ENCODE results near the gene GLDC. TPM values are rescaled to one million over a fixed set of nuclear protein-coding genes. Genes with fewer than 3 reads are reported as not detected.

The GLDC gene
- total RNA-seq, 1 experiment from 2014 or later, result 145 TPM

DNA sequence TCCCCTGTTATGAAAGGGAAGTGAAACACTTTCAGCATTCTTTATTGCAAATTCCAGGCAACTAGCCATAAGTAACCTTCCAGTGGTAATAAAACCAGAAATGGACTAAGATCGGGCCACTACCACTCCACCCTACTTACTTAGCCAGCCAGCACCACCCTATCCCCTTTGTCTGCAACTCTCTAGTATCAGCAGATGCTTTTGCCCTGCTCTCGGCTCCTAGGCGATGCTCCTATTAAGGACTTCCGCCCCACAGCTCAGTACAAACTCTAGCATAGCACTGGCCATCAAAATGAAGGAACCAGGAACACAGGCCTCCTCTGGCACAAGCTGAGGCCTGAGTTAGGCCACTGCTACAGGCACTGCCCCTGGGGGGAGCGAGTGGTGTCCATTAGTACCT lies 81.2 kb downstream of the GLDC start (continued):
- TF ChIP-seq, protein P1, sequence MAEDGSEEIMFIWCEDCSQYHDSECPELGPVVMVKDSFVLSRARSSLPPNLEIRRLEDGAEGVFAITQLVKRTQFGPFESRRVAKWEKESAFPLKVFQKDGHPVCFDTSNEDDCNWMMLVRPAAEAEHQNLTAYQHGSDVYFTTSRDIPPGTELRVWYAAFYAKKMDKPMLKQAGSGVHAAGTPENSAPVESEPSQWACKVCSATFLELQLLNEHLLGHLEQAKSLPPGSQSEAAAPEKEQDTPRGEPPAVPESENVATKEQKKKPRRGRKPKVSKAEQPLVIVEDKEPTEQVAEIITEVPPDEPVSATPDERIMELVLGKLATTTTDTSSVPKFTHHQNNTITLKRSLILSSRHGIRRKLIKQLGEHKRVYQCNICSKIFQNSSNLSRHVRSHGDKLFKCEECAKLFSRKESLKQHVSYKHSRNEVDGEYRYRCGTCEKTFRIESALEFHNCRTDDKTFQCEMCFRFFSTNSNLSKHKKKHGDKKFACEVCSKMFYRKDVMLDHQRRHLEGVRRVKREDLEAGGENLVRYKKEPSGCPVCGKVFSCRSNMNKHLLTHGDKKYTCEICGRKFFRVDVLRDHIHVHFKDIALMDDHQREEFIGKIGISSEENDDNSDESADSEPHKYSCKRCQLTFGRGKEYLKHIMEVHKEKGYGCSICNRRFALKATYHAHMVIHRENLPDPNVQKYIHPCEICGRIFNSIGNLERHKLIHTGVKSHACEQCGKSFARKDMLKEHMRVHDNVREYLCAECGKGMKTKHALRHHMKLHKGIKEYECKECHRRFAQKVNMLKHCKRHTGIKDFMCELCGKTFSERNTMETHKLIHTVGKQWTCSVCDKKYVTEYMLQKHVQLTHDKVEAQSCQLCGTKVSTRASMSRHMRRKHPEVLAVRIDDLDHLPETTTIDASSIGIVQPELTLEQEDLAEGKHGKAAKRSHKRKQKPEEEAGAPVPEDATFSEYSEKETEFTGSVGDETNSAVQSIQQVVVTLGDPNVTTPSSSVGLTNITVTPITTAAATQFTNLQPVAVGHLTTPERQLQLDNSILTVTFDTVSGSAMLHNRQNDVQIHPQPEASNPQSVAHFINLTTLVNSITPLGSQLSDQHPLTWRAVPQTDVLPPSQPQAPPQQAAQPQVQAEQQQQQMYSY (CRISPR knock-in tag; IDR thresholded peaks at IDR 0.05), result no peak

DNA sequence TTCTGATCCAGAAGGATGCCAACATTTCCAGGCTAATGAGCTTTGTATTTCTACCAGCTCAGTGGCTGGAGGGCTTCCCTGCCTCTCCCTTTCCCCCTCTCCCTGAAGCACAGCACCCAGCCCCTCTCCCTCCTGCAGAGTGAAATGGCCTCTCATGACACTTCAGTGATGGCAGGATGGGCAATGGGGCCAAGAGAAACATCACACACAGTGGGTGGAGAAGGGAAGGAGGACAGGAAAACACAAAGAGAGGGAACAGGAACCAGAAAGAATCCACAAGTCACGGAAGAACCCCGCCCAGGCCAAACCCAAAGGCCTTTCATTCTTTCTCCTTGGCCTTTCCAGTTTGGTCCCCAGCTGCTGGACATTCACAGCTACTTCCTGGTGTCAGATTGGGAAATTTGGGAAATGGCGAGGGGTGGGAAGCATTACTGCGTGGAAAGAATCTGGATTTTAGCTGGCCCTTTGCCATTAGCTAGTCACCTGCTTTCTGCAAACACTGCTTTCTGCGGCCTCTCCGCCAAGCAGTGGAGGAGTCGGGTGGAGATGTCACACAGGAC lies 82.6 kb downstream of the GLDC start:
- H3K4me1 Mint-ChIP-seq, result peaks cover 9% of the 10 kb centered on the region
- H3K9me3 Mint-ChIP-seq, result no peaks in the 10 kb centered on the region
- TF ChIP-seq OVOL2 (CRISPR knock-in tag; IDR thresholded peaks at IDR 0.05; ENCODE audit: borderline replicate concordance), result no peak
- no peak for TF ChIP-seq SMAD3 (CRISPR knock-in tag; IDR thresholded peaks at IDR 0.05; ENCODE audit: borderline replicate concordance)
- TF ChIP-seq, protein P2, sequence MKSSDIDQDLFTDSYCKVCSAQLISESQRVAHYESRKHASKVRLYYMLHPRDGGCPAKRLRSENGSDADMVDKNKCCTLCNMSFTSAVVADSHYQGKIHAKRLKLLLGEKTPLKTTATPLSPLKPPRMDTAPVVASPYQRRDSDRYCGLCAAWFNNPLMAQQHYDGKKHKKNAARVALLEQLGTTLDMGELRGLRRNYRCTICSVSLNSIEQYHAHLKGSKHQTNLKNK (CRISPR knock-in tag; IDR thresholded peaks at IDR 0.05), result no peak
- no peak for TF ChIP-seq TEAD4 (CRISPR knock-in tag; IDR thresholded peaks at IDR 0.05)
- TF ChIP-seq, protein P3, sequence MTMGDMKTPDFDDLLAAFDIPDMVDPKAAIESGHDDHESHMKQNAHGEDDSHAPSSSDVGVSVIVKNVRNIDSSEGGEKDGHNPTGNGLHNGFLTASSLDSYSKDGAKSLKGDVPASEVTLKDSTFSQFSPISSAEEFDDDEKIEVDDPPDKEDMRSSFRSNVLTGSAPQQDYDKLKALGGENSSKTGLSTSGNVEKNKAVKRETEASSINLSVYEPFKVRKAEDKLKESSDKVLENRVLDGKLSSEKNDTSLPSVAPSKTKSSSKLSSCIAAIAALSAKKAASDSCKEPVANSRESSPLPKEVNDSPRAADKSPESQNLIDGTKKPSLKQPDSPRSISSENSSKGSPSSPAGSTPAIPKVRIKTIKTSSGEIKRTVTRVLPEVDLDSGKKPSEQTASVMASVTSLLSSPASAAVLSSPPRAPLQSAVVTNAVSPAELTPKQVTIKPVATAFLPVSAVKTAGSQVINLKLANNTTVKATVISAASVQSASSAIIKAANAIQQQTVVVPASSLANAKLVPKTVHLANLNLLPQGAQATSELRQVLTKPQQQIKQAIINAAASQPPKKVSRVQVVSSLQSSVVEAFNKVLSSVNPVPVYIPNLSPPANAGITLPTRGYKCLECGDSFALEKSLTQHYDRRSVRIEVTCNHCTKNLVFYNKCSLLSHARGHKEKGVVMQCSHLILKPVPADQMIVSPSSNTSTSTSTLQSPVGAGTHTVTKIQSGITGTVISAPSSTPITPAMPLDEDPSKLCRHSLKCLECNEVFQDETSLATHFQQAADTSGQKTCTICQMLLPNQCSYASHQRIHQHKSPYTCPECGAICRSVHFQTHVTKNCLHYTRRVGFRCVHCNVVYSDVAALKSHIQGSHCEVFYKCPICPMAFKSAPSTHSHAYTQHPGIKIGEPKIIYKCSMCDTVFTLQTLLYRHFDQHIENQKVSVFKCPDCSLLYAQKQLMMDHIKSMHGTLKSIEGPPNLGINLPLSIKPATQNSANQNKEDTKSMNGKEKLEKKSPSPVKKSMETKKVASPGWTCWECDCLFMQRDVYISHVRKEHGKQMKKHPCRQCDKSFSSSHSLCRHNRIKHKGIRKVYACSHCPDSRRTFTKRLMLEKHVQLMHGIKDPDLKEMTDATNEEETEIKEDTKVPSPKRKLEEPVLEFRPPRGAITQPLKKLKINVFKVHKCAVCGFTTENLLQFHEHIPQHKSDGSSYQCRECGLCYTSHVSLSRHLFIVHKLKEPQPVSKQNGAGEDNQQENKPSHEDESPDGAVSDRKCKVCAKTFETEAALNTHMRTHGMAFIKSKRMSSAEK (CRISPR knock-in tag; IDR thresholded peaks at IDR 0.05; ENCODE audit: borderline replicate concordance), result no peak
- TF ChIP-seq, protein P4, sequence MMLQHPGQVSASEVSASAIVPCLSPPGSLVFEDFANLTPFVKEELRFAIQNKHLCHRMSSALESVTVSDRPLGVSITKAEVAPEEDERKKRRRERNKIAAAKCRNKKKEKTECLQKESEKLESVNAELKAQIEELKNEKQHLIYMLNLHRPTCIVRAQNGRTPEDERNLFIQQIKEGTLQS (CRISPR knock-in tag; conservative IDR thresholded peaks at IDR 0.05), result no peak
- no peak for TF ChIP-seq GTF2I (CRISPR knock-in tag; conservative IDR thresholded peaks at IDR 0.05)
- TF ChIP-seq, protein P5, sequence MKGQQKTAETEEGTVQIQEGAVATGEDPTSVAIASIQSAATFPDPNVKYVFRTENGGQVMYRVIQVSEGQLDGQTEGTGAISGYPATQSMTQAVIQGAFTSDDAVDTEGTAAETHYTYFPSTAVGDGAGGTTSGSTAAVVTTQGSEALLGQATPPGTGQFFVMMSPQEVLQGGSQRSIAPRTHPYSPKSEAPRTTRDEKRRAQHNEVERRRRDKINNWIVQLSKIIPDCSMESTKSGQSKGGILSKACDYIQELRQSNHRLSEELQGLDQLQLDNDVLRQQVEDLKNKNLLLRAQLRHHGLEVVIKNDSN (CRISPR knock-in tag; IDR thresholded peaks at IDR 0.05), result no peak
- TF ChIP-seq, protein P6, sequence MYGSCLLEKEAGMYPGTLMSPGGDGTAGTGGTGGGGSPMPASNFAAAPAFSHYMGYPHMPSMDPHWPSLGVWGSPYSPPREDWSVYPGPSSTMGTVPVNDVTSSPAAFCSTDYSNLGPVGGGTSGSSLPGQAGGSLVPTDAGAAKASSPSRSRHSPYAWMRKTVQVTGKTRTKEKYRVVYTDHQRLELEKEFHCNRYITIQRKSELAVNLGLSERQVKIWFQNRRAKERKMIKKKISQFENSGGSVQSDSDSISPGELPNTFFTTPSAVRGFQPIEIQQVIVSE (CRISPR knock-in tag; IDR thresholded peaks at IDR 0.05; ENCODE audit: borderline replicate concordance), result no peak
- TF ChIP-seq MXD4 (CRISPR knock-in tag; IDR thresholded peaks at IDR 0.05; ENCODE audit: borderline replicate concordance), result no peak
- no peak for TF ChIP-seq NR1H2 (CRISPR knock-in tag; IDR thresholded peaks at IDR 0.05)
- TF ChIP-seq CREM (CRISPR knock-in tag; IDR thresholded peaks at IDR 0.05), result no peak
- TF ChIP-seq HMGA2 (CRISPR knock-in tag; IDR thresholded peaks at IDR 0.05), result no peak
- TF ChIP-seq, protein P1 (CRISPR knock-in tag; IDR thresholded peaks at IDR 0.05), result no peak
- POLR2A ChIA-PET, result no interaction called here
- no peak for DNase-seq (ENCODE audit: low spot score)
- H3K4me3 Mint-ChIP-seq, result no peak overlapping the region
- no peak for ATAC-seq
- CTCF ChIA-PET, result no interaction called here
- H3K27ac Mint-ChIP-seq, result no peak overlapping the region
- peaks cover 59% of the 10 kb centered on the region for H3K36me3 Mint-ChIP-seq
- no peaks in the 10 kb centered on the region for H3K27me3 Mint-ChIP-seq (ENCODE audit: low read depth)

Measured in WTC11 (cell line).